ENCODE measurements around the gene SORBS2. TPM values are rescaled to one million over a fixed set of nuclear protein-coding genes. Genes with fewer than 3 reads are reported as not detected.

SORBS2 gene
- total and polyA plus RNA-seq, 3 donors from 2014 or later: 20.2 to 47.7 (median 26.0) TPM

- WGBS, 2 donors: 54 to 62% methylated on average over 3 of the region's 3 CpGs
- peaks cover 22% of the 10 kb centered on the region for H3K4me1 ChIP-seq
- no peaks in the 10 kb centered on the region for H3K36me3 ChIP-seq (ENCODE audit: low read depth, missing control alignments)
- TF ChIP-seq CTCF (IDR thresholded peaks at IDR 0.05) (no peak), POLR2A (IDR thresholded peaks at IDR 0.05) (no peak)
- no peak for DNase-seq
- peak overlapping the region; percentile 29 to 59 for H3K27ac ChIP-seq
- no peaks in the 10 kb centered on the region for H3K27me3 ChIP-seq
- H3K9me3 ChIP-seq: no peaks in the 10 kb centered on the region
- intact Hi-C loops (cut with DNase I; ENCODE audit: low total_unique reads): loop anchor here (10.0 kb wide), 1 partner anchor 116 kb away; the partner anchor contains the start of gene CCDC110
- no peak overlapping the region for H3K4me3 ChIP-seq
Observed at GRCh38 chr4:185590982-185591381, 221.0 kb downstream of the SORBS2 start.

GRCh38 chr4:185589067-185589836 is 222.7 kb downstream of the SORBS2 start:
- no peaks in the 10 kb centered on the region for H3K9me3 ChIP-seq
- H3K4me3 ChIP-seq: no peak overlapping the region
- no peaks in the 10 kb centered on the region for H3K36me3 ChIP-seq (ENCODE audit: low read depth, missing control alignments)
- no peak for DNase-seq
- H3K27me3 ChIP-seq: no peaks in the 10 kb centered on the region
- intact Hi-C loops (cut with DNase I; ENCODE audit: low total_unique reads): no loop called here
- TF ChIP-seq POLR2A (IDR thresholded peaks at IDR 0.05) (no peak), CTCF (IDR thresholded peaks at IDR 0.05) (no peak)
- peaks cover 22% of the 10 kb centered on the region for H3K4me1 ChIP-seq
- 72 to 85% methylated on average over 13 of the region's 13 CpGs for WGBS, 2 donors
- peak overlapping the region in 1 of 2 donors; percentile 17 for H3K27ac ChIP-seq

GRCh38 chr4:185587427-185588161 is 224.4 kb downstream of the SORBS2 start:
- Histone ChIP-seq H3K27ac (no peak overlapping the region), H3K4me3 (no peak overlapping the region), H3K9me3 (no peaks in the 10 kb centered on the region), H3K27me3 (no peaks in the 10 kb centered on the region), H3K36me3 (ENCODE audit: low read depth, missing control alignments) (no peaks in the 10 kb centered on the region), H3K4me1 (peaks cover 14% of the 10 kb centered on the region)
- no peak for DNase-seq
- 49 to 55% methylated on average over 32 of the region's 32 CpGs for WGBS, 2 donors
- TF ChIP-seq CTCF (IDR thresholded peaks at IDR 0.05) (no peak), POLR2A (IDR thresholded peaks at IDR 0.05) (no peak)
- intact Hi-C loops (cut with DNase I; ENCODE audit: low total_unique reads): no loop called here

GRCh38 chr4:185587030-185587426 is 225.0 kb downstream of the SORBS2 start:
- intact Hi-C loops (cut with DNase I; ENCODE audit: low total_unique reads): no loop called here
- H3K4me3 ChIP-seq: no peak overlapping the region
- no peak for DNase-seq
- 51 to 71% methylated on average over 6 of the region's 6 CpGs for WGBS, 2 donors
- no peaks in the 10 kb centered on the region for H3K27me3 ChIP-seq
- H3K4me1 ChIP-seq: peaks cover 11% of the 10 kb centered on the region
- TF ChIP-seq CTCF (IDR thresholded peaks at IDR 0.05) (no peak), POLR2A (IDR thresholded peaks at IDR 0.05) (no peak)
- H3K27ac ChIP-seq: no peak overlapping the region
- no peaks in the 10 kb centered on the region for H3K36me3 ChIP-seq (ENCODE audit: low read depth, missing control alignments)
- no peaks in the 10 kb centered on the region for H3K9me3 ChIP-seq

All from testis (tissue), 3 donors.